Measurements from ENCODE around the gene PTPRK.

Gene PTPRK

DNA sequence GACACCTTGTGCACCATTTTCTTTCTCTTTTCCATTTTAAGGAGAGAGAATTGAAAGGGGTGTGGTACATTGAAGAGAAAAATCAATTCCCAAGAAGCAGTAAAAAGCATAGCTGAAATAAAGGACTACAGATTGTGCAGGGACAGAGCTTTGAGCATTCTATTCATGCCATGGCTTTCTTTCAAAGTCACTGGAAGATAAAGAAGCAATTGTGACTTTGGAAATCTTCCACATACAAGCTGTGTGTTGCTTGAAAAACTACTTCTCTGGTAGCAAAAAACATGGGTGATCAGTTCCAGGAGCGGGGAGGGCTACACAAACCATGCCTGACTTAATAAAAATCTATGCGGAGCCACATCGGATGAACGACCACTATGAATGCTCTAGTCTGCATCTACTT is 389.4 kb downstream of the PTPRK start:
- no peak overlapping the region for H3K4me3 ChIP-seq (replicated peaks; ENCODE audit: low read depth, low read length)
- H3K27me3 ChIP-seq (replicated peaks; ENCODE audit: control insufficient read depth, insufficient read depth, low read length): no peaks in the 10 kb centered on the region
- TF ChIP-seq, protein P1, sequence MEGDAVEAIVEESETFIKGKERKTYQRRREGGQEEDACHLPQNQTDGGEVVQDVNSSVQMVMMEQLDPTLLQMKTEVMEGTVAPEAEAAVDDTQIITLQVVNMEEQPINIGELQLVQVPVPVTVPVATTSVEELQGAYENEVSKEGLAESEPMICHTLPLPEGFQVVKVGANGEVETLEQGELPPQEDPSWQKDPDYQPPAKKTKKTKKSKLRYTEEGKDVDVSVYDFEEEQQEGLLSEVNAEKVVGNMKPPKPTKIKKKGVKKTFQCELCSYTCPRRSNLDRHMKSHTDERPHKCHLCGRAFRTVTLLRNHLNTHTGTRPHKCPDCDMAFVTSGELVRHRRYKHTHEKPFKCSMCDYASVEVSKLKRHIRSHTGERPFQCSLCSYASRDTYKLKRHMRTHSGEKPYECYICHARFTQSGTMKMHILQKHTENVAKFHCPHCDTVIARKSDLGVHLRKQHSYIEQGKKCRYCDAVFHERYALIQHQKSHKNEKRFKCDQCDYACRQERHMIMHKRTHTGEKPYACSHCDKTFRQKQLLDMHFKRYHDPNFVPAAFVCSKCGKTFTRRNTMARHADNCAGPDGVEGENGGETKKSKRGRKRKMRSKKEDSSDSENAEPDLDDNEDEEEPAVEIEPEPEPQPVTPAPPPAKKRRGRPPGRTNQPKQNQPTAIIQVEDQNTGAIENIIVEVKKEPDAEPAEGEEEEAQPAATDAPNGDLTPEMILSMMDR (IDR thresholded peaks at IDR 0.05; ENCODE audit: insufficient read depth, low read length, poor library complexity, severe bottlenecking): no peak
- H3K36me3 ChIP-seq (ENCODE audit: control insufficient read depth, insufficient read depth, low read length): no peaks in the 10 kb centered on the region
- DNase-seq (ENCODE audit: extremely low read depth, insufficient read length): no peak

DNA sequence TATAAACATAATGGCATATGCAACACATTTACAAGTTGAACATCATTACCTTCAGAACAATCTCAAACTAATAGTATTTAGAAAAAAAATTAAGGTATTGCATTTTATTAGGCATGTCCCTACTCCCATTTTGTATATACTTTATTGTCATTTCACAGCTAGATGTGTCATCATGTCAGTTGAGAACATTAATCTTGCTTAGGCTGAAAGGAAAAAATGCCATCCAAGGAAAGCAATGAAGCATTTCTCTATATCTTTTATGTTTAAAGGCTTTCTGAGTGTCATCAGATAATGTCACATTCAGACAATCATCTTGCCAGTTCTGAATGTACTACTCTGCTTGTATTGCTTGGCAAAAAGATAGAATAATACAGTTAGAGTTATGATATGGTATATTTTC is 390.7 kb downstream of the PTPRK start:
- H3K27me3 ChIP-seq (replicated peaks; ENCODE audit: control insufficient read depth, insufficient read depth, low read length): no peaks in the 10 kb centered on the region
- no peak for DNase-seq (ENCODE audit: extremely low read depth, insufficient read length)
- H3K36me3 ChIP-seq (ENCODE audit: control insufficient read depth, insufficient read depth, low read length): no peaks in the 10 kb centered on the region
- TF ChIP-seq, protein P1 (IDR thresholded peaks at IDR 0.05; ENCODE audit: insufficient read depth, low read length, poor library complexity, severe bottlenecking): no peak
- H3K4me3 ChIP-seq (replicated peaks; ENCODE audit: low read depth, low read length): no peak overlapping the region

DNA sequence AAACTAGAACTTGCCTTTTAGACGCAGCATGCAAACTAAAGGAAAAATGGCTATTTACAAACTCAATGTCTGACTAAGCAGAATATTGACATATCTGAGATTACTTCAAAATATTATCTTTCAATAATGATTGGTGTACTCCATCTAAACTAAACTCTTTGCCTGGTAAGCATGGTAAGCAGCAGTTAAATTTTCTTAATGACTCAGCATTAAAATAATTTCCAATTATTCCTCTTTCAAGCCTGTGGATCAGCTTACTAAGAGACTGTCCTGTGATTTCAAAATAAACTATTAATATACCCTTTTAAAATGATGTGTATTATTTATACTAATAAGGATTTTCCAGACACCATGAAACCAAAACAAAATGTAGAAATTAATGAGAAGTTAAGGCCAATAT is 392.7 kb downstream of the PTPRK start:
- H3K4me3 ChIP-seq (replicated peaks; ENCODE audit: low read depth, low read length): no peak overlapping the region
- no peak for DNase-seq (ENCODE audit: extremely low read depth, insufficient read length)
- TF ChIP-seq, protein P1 (IDR thresholded peaks at IDR 0.05; ENCODE audit: insufficient read depth, low read length, poor library complexity, severe bottlenecking): no peak

DNA sequence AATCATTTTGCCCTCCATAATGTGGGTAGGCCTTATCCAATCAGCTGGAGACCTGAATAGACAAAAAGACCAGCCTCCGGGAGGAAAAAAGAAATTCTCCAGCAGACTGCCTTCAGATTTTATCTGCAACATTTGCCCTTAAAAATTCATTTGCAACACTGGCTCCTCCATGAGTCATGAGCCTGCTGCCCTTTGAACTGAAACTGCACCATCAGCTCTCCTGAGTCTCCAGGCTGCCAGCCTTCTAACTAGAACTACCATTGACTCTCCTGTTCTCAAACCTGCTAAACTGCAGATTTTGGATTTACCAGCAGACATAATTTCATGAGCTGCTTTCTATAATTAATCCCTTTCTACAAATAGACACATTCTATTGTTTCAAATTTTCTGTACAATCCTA is 395.7 kb downstream of the PTPRK start:
- TF ChIP-seq, protein P1 (IDR thresholded peaks at IDR 0.05; ENCODE audit: insufficient read depth, low read length, poor library complexity, severe bottlenecking): no peak
- Histone ChIP-seq H3K4me3 (replicated peaks; ENCODE audit: low read depth, low read length) (no peak overlapping the region), H3K36me3 (ENCODE audit: control insufficient read depth, insufficient read depth, low read length) (no peaks in the 10 kb centered on the region), H3K27me3 (replicated peaks; ENCODE audit: control insufficient read depth, insufficient read depth, low read length) (no peaks in the 10 kb centered on the region)
- DNase-seq (ENCODE audit: extremely low read depth, insufficient read length): no peak

More for the DNA sequence above, 392.7 kb downstream of the PTPRK start:
- Histone ChIP-seq H3K27me3 (replicated peaks; ENCODE audit: control insufficient read depth, insufficient read depth, low read length) (no peaks in the 10 kb centered on the region), H3K36me3 (ENCODE audit: control insufficient read depth, insufficient read depth, low read length) (no peaks in the 10 kb centered on the region)

DNA sequence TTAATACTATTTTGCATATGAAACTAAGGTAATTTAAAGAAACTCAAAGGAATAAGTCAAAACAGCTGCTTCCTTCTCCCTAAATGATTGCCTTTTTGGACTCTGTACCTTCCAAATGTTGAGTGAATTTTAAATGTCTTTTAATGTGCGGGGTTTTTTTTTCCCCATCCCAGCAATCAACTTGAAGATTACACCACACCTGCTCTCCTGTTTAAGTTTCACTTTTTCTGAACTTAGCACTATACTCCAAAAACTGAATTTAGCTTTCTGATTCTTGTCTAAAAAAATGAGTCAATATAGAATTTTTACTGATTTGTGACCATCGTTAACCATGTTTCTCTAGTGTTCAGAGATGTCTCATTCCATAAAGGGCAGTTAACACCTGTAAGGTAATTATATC is 398.8 kb downstream of the PTPRK start:
- TF ChIP-seq, protein P1 (IDR thresholded peaks at IDR 0.05; ENCODE audit: insufficient read depth, low read length, poor library complexity, severe bottlenecking): no peak
- no peak for DNase-seq (ENCODE audit: extremely low read depth, insufficient read length)
- H3K27me3 ChIP-seq (replicated peaks; ENCODE audit: control insufficient read depth, insufficient read depth, low read length): no peaks in the 10 kb centered on the region
- no peak overlapping the region for H3K4me3 ChIP-seq (replicated peaks; ENCODE audit: low read depth, low read length)
- no peaks in the 10 kb centered on the region for H3K36me3 ChIP-seq (ENCODE audit: control insufficient read depth, insufficient read depth, low read length)

DNA sequence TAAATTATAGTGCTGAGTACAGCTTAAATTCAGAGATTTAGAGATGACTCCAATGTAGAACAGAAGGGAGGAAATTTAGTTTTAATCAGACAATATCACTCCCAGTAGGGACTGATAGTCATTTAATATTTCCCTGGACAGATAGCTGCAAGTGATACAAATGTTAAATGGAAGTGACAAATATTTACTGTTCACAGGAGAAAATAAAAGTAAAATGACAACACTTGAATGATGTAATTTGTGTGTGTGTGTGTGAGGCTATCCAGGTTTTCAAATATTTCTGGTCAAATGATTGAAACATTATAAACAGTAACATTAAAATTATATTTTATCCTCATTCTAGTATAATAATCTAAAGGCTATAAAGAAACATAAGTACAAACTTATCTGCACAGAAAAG is 399.2 kb downstream of the PTPRK start:
- no peaks in the 10 kb centered on the region for H3K36me3 ChIP-seq (ENCODE audit: control insufficient read depth, insufficient read depth, low read length)
- no peaks in the 10 kb centered on the region for H3K27me3 ChIP-seq (replicated peaks; ENCODE audit: control insufficient read depth, insufficient read depth, low read length)
- H3K4me3 ChIP-seq (replicated peaks; ENCODE audit: low read depth, low read length): no peak overlapping the region
- TF ChIP-seq, protein P1 (IDR thresholded peaks at IDR 0.05; ENCODE audit: insufficient read depth, low read length, poor library complexity, severe bottlenecking): no peak
- no peak for DNase-seq (ENCODE audit: extremely low read depth, insufficient read length)
